Activated T-helper 17 cell treated with anti-CD3 and anti-CD28 coated beads, Interleukin-2, amount 50 U/mL, for 72 hours (primary cell): ENCODE data around the gene TBC1D3B. TPM values are rescaled to one million over a fixed set of nuclear protein-coding genes. Genes with fewer than 3 reads are reported as not detected.
A peak's percentile ranks its signal among the peaks of the same experiment; 100 is the strongest.

Experiments used
- ATAC-seq: fragments of 150-1000 bp; cut with Tn5 transposase; replicated peaks from 2 replicates; pipeline ENCODE4 v1.10.0; 2021; ENCODE audit warnings: mild to moderate bottlenecking, moderate library complexity
- H3K27ac Mint-ChIP-seq: one replicate; pipeline ENCODE4 v1.8.0; 2022; ENCODE audit warnings: mixed read lengths
- H3K27me3 Mint-ChIP-seq: one replicate; pipeline ENCODE4 v1.8.0; 2022; ENCODE audit warnings: mixed read lengths
- H3K36me3 Mint-ChIP-seq: one replicate; pipeline ENCODE4 v1.8.0; 2022; ENCODE audit warnings: low read depth, mild to moderate bottlenecking, mixed read lengths
- H3K4me1 Mint-ChIP-seq: one replicate; pipeline ENCODE4 v1.8.0; 2022; ENCODE audit warnings: mixed read lengths
- H3K4me3 Mint-ChIP-seq: one replicate; pipeline ENCODE4 v1.8.0; 2022; ENCODE audit warnings: mild to moderate bottlenecking, mixed read lengths
- H3K9me3 Mint-ChIP-seq: one replicate; pipeline ENCODE4 v1.8.0; 2022; ENCODE audit warnings: mixed read lengths
- total RNA-seq, 2 donors: library from RNA; stranded (reverse); gene quantifications; one replicate each; pipeline ENCODE4 v1.2.3, GENCODE V29; 2022

The TBC1D3B gene
- total RNA-seq, 2 donors from 2014 or later = 6.1 to 24.0 TPM

- no peak for ATAC-seq
- peaks cover 5% of the 10 kb centered on the region for H3K4me1 Mint-ChIP-seq
- no peaks in the 10 kb centered on the region for H3K9me3 Mint-ChIP-seq
- H3K36me3 Mint-ChIP-seq = no peaks in the 10 kb centered on the region
- H3K4me3 Mint-ChIP-seq = peak overlapping the region; percentile 44
- peak overlapping the region; percentile 78 for H3K27ac Mint-ChIP-seq
- H3K27me3 Mint-ChIP-seq = peaks cover 22% of the 10 kb centered on the region
These were observed 57.7 kb downstream of the TBC1D3B start for GRCh38 chr17:36118477-36119353.

GRCh38 chr17:36117505-36118382 is 58.7 kb downstream of the TBC1D3B start:
- ATAC-seq = peak; percentile 91
- Mint-ChIP-seq H3K9me3 (no peaks in the 10 kb centered on the region), H3K27me3 (peaks cover 19% of the 10 kb centered on the region), H3K4me1 (peaks cover 5% of the 10 kb centered on the region), H3K4me3 (peak overlapping the region; percentile 44), H3K36me3 (no peaks in the 10 kb centered on the region), H3K27ac (peak overlapping the region; percentile 78)

Other genes with a start within 250 kb of the TBC1D3B start
- gene RDM1, start 245.9 kb downstream of the TBC1D3B start, total RNA-seq = 1 to 10 TPM; 2.0 to 4.3 TPM
- not detected for gene LYZL6, start 232.9 kb downstream of the TBC1D3B start, total RNA-seq
- gene CCL16, start 195.1 kb downstream of the TBC1D3B start, total RNA-seq = not detected
- gene CCL14, start 189.9 kb downstream of the TBC1D3B start, total RNA-seq = not detected
- gene CCL15, start 175.1 kb downstream of the TBC1D3B start, total RNA-seq = not detected
- not detected for gene CCL23, start 158.7 kb downstream of the TBC1D3B start, total RNA-seq
- not detected for gene CCL18, start 112.4 kb downstream of the TBC1D3B start, total RNA-seq
- gene CCL3, start 86.5 kb downstream of the TBC1D3B start, total RNA-seq = 100 to 1,000 TPM in 1 of 2 donors, 10 to 100 TPM in 1; 75.4 to 108 TPM
- gene CCL4, start 72.8 kb downstream of the TBC1D3B start, total RNA-seq = 10 to 100 TPM; 26.1 to 73.9 TPM
- gene CCL3L1, start 20.1 kb upstream of the TBC1D3B start, total RNA-seq = 1 to 10 TPM; 5.1 to 8.5 TPM
- gene CCL4L2, start 34.4 kb upstream of the TBC1D3B start, total RNA-seq = 1 to 10 TPM; 2.3 to 5.5 TPM
- gene TBC1D3I, start 87.9 kb upstream of the TBC1D3B start, total RNA-seq = 1 to 10 TPM in 1 of 2 donors, under 1 TPM in 1; 0.43 to 1.8 TPM
- gene TBC1D3G, start 147.2 kb upstream of the TBC1D3B start, total RNA-seq = not detected
- not detected for gene TBC1D3H, start 211.8 kb upstream of the TBC1D3B start, total RNA-seq